HG02973 (cell line): ENCODE results near the gene HIGD1B.

ENCODE experiments used
- ATAC-seq: cut with Tn5 transposase; IDR thresholded peaks from one replicate; pipeline ENCODE4 v1.9.1; 2021; ENCODE audit warnings: moderate library complexity; ENCODE audit not compliant: unreplicated experiment

Gene HIGD1B

GRCh38 chr17:44877121-44877520 is 29.4 kb downstream of the HIGD1B start:
- no peak for ATAC-seq

- no peak for ATAC-seq
Observed at GRCh38 chr17:44878627-44879221, 31.0 kb downstream of the HIGD1B start.

- no peak for ATAC-seq
Observed at GRCh38 chr17:44879376-44879775, 31.7 kb downstream of the HIGD1B start.

GRCh38 chr17:44880062-44880461 is 32.4 kb downstream of the HIGD1B start:
- no peak for ATAC-seq

- no peak for ATAC-seq
Observed at GRCh38 chr17:44881145-44881544, 33.5 kb downstream of the HIGD1B start.

GRCh38 chr17:44884941-44885340 is 37.3 kb downstream of the HIGD1B start:
- ATAC-seq: no peak

GRCh38 chr17:44887016-44887415 is 39.3 kb downstream of the HIGD1B start:
- no peak for ATAC-seq

GRCh38 chr17:44887971-44888954 is 40.6 kb downstream of the HIGD1B start:
- no peak for ATAC-seq

GRCh38 chr17:44889003-44889402 is 41.3 kb downstream of the HIGD1B start:
- no peak for ATAC-seq

GRCh38 chr17:44892250-44892649 is 44.6 kb downstream of the HIGD1B start:
- no peak for ATAC-seq

- ATAC-seq: no peak
Observed at GRCh38 chr17:44894642-44895041, 47.0 kb downstream of the HIGD1B start.

- ATAC-seq: no peak
Observed at GRCh38 chr17:44898768-44899073, 51.0 kb downstream of the HIGD1B start.

- ATAC-seq: peak; percentile 64
Observed at GRCh38 chr17:44899074-44899782, 51.5 kb downstream of the HIGD1B start, which contains the start of gene EFTUD2. TSS of gene EFTUD2 (minus strand) at chr17:44899445. CDS start at chr17:44894521, 4,924 bp downstream.
